H9 (cell line): ENCODE data around the gene ITGAX. TPM values are rescaled to one million over a fixed set of nuclear protein-coding genes. Genes with fewer than 3 reads are reported as not detected.

ENCODE experiments used
- DNase-seq: peaks from one replicate; pipeline ENCODE4 v3.0.0-alpha.2; 2017
- H2AFZ ChIP-seq: one replicate; pipeline ENCODE4 v1.6.1; 2013; ENCODE audit warnings: mild to moderate bottlenecking, low read length, control low read depth, moderate library complexity
- H2AK5ac ChIP-seq: 2 replicates; pipeline ENCODE4 v1.6.1; 2013; ENCODE audit warnings: low read length, control low read depth, mixed read lengths; ENCODE audit not compliant: insufficient read length
- H2BK120ac ChIP-seq: one replicate; pipeline ENCODE4 v1.6.1; 2013; ENCODE audit warnings: low read depth, mild to moderate bottlenecking, low read length, control low read depth, inconsistent platforms; ENCODE audit not compliant: poor library complexity, severe bottlenecking
- H2BK12ac ChIP-seq: 2 replicates; pipeline ENCODE4 v1.6.1; 2013; ENCODE audit warnings: low read length, control low read depth, mixed read lengths, low read depth; ENCODE audit not compliant: insufficient read length
- H2BK15ac ChIP-seq: 2 replicates; pipeline ENCODE4 v1.6.1; 2013; ENCODE audit warnings: low read depth, low read length, control low read depth
- H2BK20ac ChIP-seq: one replicate; pipeline ENCODE4 v1.6.1; 2013; ENCODE audit warnings: low read depth, mild to moderate bottlenecking, low read length, control low read depth, inconsistent platforms; ENCODE audit not compliant: poor library complexity, severe bottlenecking
- H2BK5ac ChIP-seq: 2 replicates; pipeline ENCODE4 v1.6.1; 2013; ENCODE audit warnings: low read length, control low read depth, mixed read lengths; ENCODE audit not compliant: insufficient read length
- H3K14ac ChIP-seq: 2 replicates; pipeline ENCODE4 v1.6.1; 2013; ENCODE audit warnings: low read length, control low read depth; ENCODE audit not compliant: insufficient read depth
- H3K18ac ChIP-seq: 2 replicates; pipeline ENCODE4 v1.6.1; 2013; ENCODE audit warnings: low read depth, mild to moderate bottlenecking, mixed read lengths, low read length, control low read depth; ENCODE audit not compliant: insufficient read length
- H3K23ac ChIP-seq: 2 replicates; pipeline ENCODE4 v1.6.1; 2013; ENCODE audit warnings: low read length, control low read depth, mixed read lengths, low read depth; ENCODE audit not compliant: insufficient read length
- H3K23me2 ChIP-seq: 2 replicates; pipeline ENCODE4 v1.6.1; 2013; ENCODE audit warnings: low read depth, mild to moderate bottlenecking, mixed read lengths, low read length, control low read depth; ENCODE audit not compliant: insufficient read length, poor library complexity, severe bottlenecking
- H3K27ac ChIP-seq: 2 replicates; pipeline ENCODE4 v1.5.1; 2013; ENCODE audit warnings: low read length, control low read depth, mixed read lengths, low read depth; ENCODE audit not compliant: insufficient read length
- H3K27me3 ChIP-seq: 2 replicates; pipeline ENCODE4 v1.6.1; 2013; ENCODE audit warnings: low read length, control low read depth, inconsistent platforms; ENCODE audit not compliant: insufficient read depth
- H3K4ac ChIP-seq: 2 replicates; pipeline ENCODE4 v1.6.1; 2013; ENCODE audit warnings: low read depth, mild to moderate bottlenecking, control low read depth, inconsistent platforms, low read length, moderate library complexity
- H3K4me1 ChIP-seq: 2 replicates; pipeline ENCODE4 v1.6.1; 2013; ENCODE audit warnings: low read length, control low read depth, inconsistent platforms; ENCODE audit not compliant: insufficient read depth
- H3K4me2 ChIP-seq: 2 replicates; pipeline ENCODE4 v1.6.1; 2013; ENCODE audit warnings: low read length, control low read depth, mixed read lengths; ENCODE audit not compliant: insufficient read length, insufficient read depth
- H3K56ac ChIP-seq: 2 replicates; pipeline ENCODE4 v1.6.1; 2013; ENCODE audit warnings: low read depth, mild to moderate bottlenecking, mixed read lengths, low read length, control low read depth; ENCODE audit not compliant: insufficient read length
- H3K79me1 ChIP-seq: 2 replicates; pipeline ENCODE4 v1.6.1; 2013; ENCODE audit warnings: low read depth, mild to moderate bottlenecking, moderate library complexity, low read length, control low read depth, inconsistent platforms; ENCODE audit not compliant: insufficient read depth, poor library complexity, severe bottlenecking
- H3K79me2 ChIP-seq: 2 replicates; pipeline ENCODE4 v1.6.1; 2013; ENCODE audit warnings: low read length, control low read depth, inconsistent platforms; ENCODE audit not compliant: insufficient read depth
- H3K9ac ChIP-seq: 2 replicates; pipeline ENCODE4 v1.6.1; 2013; ENCODE audit warnings: low read length, control low read depth, mixed read lengths; ENCODE audit not compliant: insufficient read length; ENCODE audit errors: extremely low read depth
- H3K9me3 ChIP-seq: one replicate; pipeline ENCODE4 v1.6.1; 2013; ENCODE audit warnings: low read depth, low read length, inconsistent platforms; ENCODE audit not compliant: control insufficient read depth
- H3T11ph ChIP-seq: one replicate; pipeline ENCODE4 v1.6.1; 2013; ENCODE audit warnings: mild to moderate bottlenecking, low read length, control low read depth, inconsistent platforms
- H4K20me1 ChIP-seq: one replicate; pipeline ENCODE4 v1.6.1; 2013; ENCODE audit not compliant: control insufficient read depth, insufficient read length, insufficient read depth
- H4K5ac ChIP-seq: 2 replicates; pipeline ENCODE4 v1.6.1; 2013; ENCODE audit warnings: low read depth, mild to moderate bottlenecking, mixed read lengths, low read length, control low read depth; ENCODE audit not compliant: insufficient read length
- H4K8ac ChIP-seq: replicated peaks from 2 replicates; pipeline ENCODE4 v1.6.1; 2013; ENCODE audit warnings: low read length, control low read depth, mixed read lengths, low read depth; ENCODE audit not compliant: insufficient read length
- H4K91ac ChIP-seq: 2 replicates; pipeline ENCODE4 v1.6.1; 2013; ENCODE audit warnings: low read depth, mild to moderate bottlenecking, moderate library complexity, mixed read lengths, low read length, control low read depth; ENCODE audit not compliant: insufficient read length
- H3K27ac Mint-ChIP-seq, 3 experiments: 2 replicates in 2 of 3; 3 replicates in 1 of 3; pipeline ENCODE4 v1.8.0; 2020 to 2021; ENCODE audit warnings: mixed read lengths in 3 of 3, mild to moderate bottlenecking in 1 of 3, moderate library complexity in 1 of 3
- H3K27me3 Mint-ChIP-seq: 2 replicates; pipeline ENCODE4 v1.8.0; 2021; ENCODE audit warnings: low read depth, mild to moderate bottlenecking, moderate library complexity, mixed read lengths
- H3K36me3 Mint-ChIP-seq, 3 experiments: 2 replicates in 2 of 3; 3 replicates in 1 of 3; pipeline ENCODE4 v1.8.0; 2020 to 2021; ENCODE audit warnings: low read depth in 3 of 3, mixed read lengths in 3 of 3; ENCODE audit not compliant: insufficient read depth in 1 of 3
- H3K4me1 Mint-ChIP-seq, 2 experiments: 2 replicates each; pipeline ENCODE4 v1.8.0; 2020; ENCODE audit warnings: mixed read lengths in 2 of 2
- H3K4me3 Mint-ChIP-seq, 2 experiments: 2 replicates in 1 of 2; 3 replicates in 1 of 2; pipeline ENCODE4 v1.8.0; 2020 to 2021; ENCODE audit warnings: mild to moderate bottlenecking in 2 of 2, mixed read lengths in 2 of 2, moderate library complexity in 1 of 2
- H3K9me3 Mint-ChIP-seq, 2 experiments: 2 replicates in 1 of 2; 3 replicates in 1 of 2; pipeline ENCODE4 v1.8.0; 2020; ENCODE audit warnings: mild to moderate bottlenecking in 2 of 2, mixed read lengths in 2 of 2, moderate library complexity in 1 of 2
- WGBS: extraction: QIAGEN DNeasy Blood & Tissue Kit; methylation state at CpG from one replicate; pipeline ENCODE4 v1.1.7; 2013; ENCODE audit warnings: missing lambda C conversion rate, low lambda C conversion rate, mixed read lengths; ENCODE audit not compliant: insufficient read length; ENCODE audit errors: extremely low coverage; 5-methylcytosine and 5-hydroxymethylcytosine counted together
- total RNA-seq: library from RNA; stranded (reverse); gene quantifications from 2 replicates; pipeline ENCODE4 v1.2.1, GENCODE V29; 2021
- TF ChIP-seq, protein P1 (sequence below): fragments of 200-600 bp; sonication (generic); conservative IDR thresholded peaks from 3 replicates; pipeline ENCODE4 v1.8.0; 2021; ENCODE audit warnings: antibody characterized with exemption, mild to moderate bottlenecking

ITGAX gene
- total RNA-seq, 1 experiment from 2014 or later, result 0.28 TPM

DNA sequence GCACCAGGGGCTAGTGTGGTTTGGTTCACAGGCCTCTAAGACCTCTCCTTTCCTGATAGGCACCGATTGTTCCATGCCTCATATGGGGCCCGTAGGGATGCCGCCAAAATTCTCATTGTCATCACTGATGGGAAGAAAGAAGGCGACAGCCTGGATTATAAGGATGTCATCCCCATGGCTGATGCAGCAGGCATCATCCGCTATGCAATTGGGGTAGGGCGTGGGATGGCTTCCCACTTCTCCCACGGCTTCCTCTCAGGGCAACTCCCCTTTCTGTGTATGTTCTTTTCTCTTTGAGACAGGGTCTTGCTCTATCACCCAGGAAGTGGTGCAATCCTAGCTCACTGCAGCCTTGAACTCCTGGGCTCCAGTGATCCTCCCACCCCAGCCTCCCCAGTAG is 5.3 kb downstream of the ITGAX start:
- no peaks in the 10 kb centered on the region for H3K79me1 ChIP-seq
- H2AK5ac ChIP-seq, result no peak overlapping the region
- H3K27ac Mint-ChIP-seq, result no peak overlapping the region
- no peaks in the 10 kb centered on the region for H3K9me3 ChIP-seq
- H3K36me3 Mint-ChIP-seq, result no peaks in the 10 kb centered on the region
- TF ChIP-seq, protein P1, sequence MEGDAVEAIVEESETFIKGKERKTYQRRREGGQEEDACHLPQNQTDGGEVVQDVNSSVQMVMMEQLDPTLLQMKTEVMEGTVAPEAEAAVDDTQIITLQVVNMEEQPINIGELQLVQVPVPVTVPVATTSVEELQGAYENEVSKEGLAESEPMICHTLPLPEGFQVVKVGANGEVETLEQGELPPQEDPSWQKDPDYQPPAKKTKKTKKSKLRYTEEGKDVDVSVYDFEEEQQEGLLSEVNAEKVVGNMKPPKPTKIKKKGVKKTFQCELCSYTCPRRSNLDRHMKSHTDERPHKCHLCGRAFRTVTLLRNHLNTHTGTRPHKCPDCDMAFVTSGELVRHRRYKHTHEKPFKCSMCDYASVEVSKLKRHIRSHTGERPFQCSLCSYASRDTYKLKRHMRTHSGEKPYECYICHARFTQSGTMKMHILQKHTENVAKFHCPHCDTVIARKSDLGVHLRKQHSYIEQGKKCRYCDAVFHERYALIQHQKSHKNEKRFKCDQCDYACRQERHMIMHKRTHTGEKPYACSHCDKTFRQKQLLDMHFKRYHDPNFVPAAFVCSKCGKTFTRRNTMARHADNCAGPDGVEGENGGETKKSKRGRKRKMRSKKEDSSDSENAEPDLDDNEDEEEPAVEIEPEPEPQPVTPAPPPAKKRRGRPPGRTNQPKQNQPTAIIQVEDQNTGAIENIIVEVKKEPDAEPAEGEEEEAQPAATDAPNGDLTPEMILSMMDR, result no peak
- no peak overlapping the region for H3K27ac ChIP-seq
- H3K4me1 ChIP-seq, result no peaks in the 10 kb centered on the region
- H3K56ac ChIP-seq, result no peak overlapping the region
- no peak overlapping the region for H3K4ac ChIP-seq
- no peak overlapping the region for H3K9ac ChIP-seq
- H3K27me3 Mint-ChIP-seq, result peaks cover 2% of the 10 kb centered on the region; the same call in 1 of the 2 replicates
- no peak overlapping the region for H3K4me3 Mint-ChIP-seq
- H2BK120ac ChIP-seq, result no peak overlapping the region
- H4K91ac ChIP-seq, result no peak overlapping the region
- H3K23ac ChIP-seq, result no peak overlapping the region
- no peak for DNase-seq
- no peak overlapping the region for H2AFZ ChIP-seq
- H4K8ac ChIP-seq, result no peak overlapping the region
- H3K14ac ChIP-seq, result no peak overlapping the region
- no peak overlapping the region for H2BK15ac ChIP-seq
- H3K27me3 ChIP-seq, result no peaks in the 10 kb centered on the region
- H3K79me2 ChIP-seq, result no peaks in the 10 kb centered on the region
- H4K20me1 ChIP-seq, result no peaks in the 10 kb centered on the region
- WGBS, result no CpG with 5 or more reads among the region's 7 CpGs
- no peak overlapping the region for H3T11ph ChIP-seq
- H3K4me2 ChIP-seq, result no peak overlapping the region
- H2BK5ac ChIP-seq, result no peak overlapping the region
- no peak overlapping the region for H4K5ac ChIP-seq
- H3K9me3 Mint-ChIP-seq, result no peaks in the 10 kb centered on the region
- H3K23me2 ChIP-seq, result no peaks in the 10 kb centered on the region
- peaks cover 0 to 4% of the 10 kb centered on the region in 2 experiments; a peak in 2 of 4 replicates for H3K4me1 Mint-ChIP-seq
- H3K18ac ChIP-seq, result no peak overlapping the region
- H2BK20ac ChIP-seq, result no peak overlapping the region
- no peak overlapping the region for H2BK12ac ChIP-seq
